Endothelial cell of umbilical vein (primary cell): ENCODE results near the gene PTPRK. TPM values are rescaled to one million over a fixed set of nuclear protein-coding genes. Genes with fewer than 3 reads are reported as not detected.

Experiments
- BruUV-seq: library from RNA; stranded (reverse); fragments of 400-500 nt; replicated peaks from 2 replicates; lab custom pipeline; 2021; lab: Mats Ljungman, UMichigan
- CTCF ChIA-PET: fragments of 300-600, 350-600 bp; sonication (Branson Sonifier 250); formaldehyde crosslinking; loops from one replicate; lab custom pipeline; 2021; ENCODE audit warnings: antibody characterized with exemption, inconsistent platforms; lab: Charles Lee
- POLR2A ChIA-PET: fragments of 300-600, 350-600 bp; sonication (Branson Sonifier 250); formaldehyde crosslinking; loops from one replicate; lab custom pipeline; 2021; ENCODE audit warnings: antibody characterized with exemption, inconsistent platforms; lab: Charles Lee
- DNase-seq: peaks from one replicate; pipeline ENCODE4 v3.0.0-alpha.2; 2011; ENCODE audit warnings: low read depth, low spot score
- FAIRE-seq: peaks from 2 replicates; lab custom pipeline; 2011; peaks lifted over from hg19 to GRCh38; lab: Jason Lieb, UNC
- H2AFZ ChIP-seq: 2 replicates; pipeline ENCODE4 v1.6.0; 2012; ENCODE audit warnings: low read depth, low read length, control low read depth, inconsistent platforms
- H3K27ac ChIP-seq: 2 replicates; pipeline ENCODE4 v1.5.1; 2011; ENCODE audit warnings: low read depth, mild to moderate bottlenecking, control low read depth, low read length, moderate library complexity; ENCODE audit not compliant: insufficient read depth
- H3K27me3 ChIP-seq, 2 experiments: 2 replicates each; pipeline versions ENCODE4 v1.6.0 to v1.6.1; 2011; ENCODE audit warnings: low read length in 2 of 2, mixed read lengths in 1 of 2; ENCODE audit not compliant: control insufficient read depth in 2 of 2, insufficient read depth in 2 of 2
- H3K36me3 ChIP-seq, 2 experiments: 2 replicates in 1 of 2; 3 replicates in 1 of 2; pipeline ENCODE4 v1.5.1; 2011; ENCODE audit warnings: low read length in 2 of 2, mild to moderate bottlenecking in 1 of 2, moderate library complexity in 1 of 2; ENCODE audit not compliant: control insufficient read depth in 2 of 2, insufficient read depth in 2 of 2; ENCODE audit errors: extremely low read depth in 1 of 2
- H3K4me1 ChIP-seq: 3 replicates; pipeline ENCODE4 v1.5.1; 2011; ENCODE audit warnings: mild to moderate bottlenecking, low read length; ENCODE audit not compliant: control insufficient read depth, insufficient read depth; ENCODE audit errors: extremely low read depth
- H3K4me2 ChIP-seq: 2 replicates; pipeline ENCODE4 v1.6.1; 2011; ENCODE audit warnings: low read length, control low read depth, mixed read lengths; ENCODE audit not compliant: insufficient read depth
- H3K4me3 ChIP-seq, 3 experiments: fragments of 200-600 bp in 1 of 3; sonication (generic), shearing (Covaris generic) in 1 of 3; replicated peaks in 1 of 3; 2 replicates each; pipeline ENCODE4 v1.5.1; 2011 to 2016; ENCODE audit warnings: control low read depth in 3 of 3, low read length in 3 of 3, mild to moderate bottlenecking in 2 of 3, inconsistent platforms in 1 of 3, low read depth in 1 of 3, moderate library complexity in 1 of 3; ENCODE audit not compliant: insufficient read depth in 1 of 3
- H3K79me2 ChIP-seq: 2 replicates; pipeline ENCODE4 v1.6.0; 2012; ENCODE audit warnings: low read length, inconsistent platforms; ENCODE audit not compliant: control insufficient read depth, insufficient read depth
- H3K9ac ChIP-seq: replicated peaks from 2 replicates; pipeline ENCODE3; 2011; ENCODE audit warnings: low read length, control low read depth; ENCODE audit not compliant: insufficient read depth; ENCODE audit errors: extremely low read depth
- H3K9me1 ChIP-seq: replicated peaks from 3 replicates; pipeline ENCODE4 v1.6.0; 2011; ENCODE audit warnings: mild to moderate bottlenecking, low read length; ENCODE audit not compliant: control insufficient read depth, insufficient read depth; ENCODE audit errors: extremely low read depth
- H3K9me3 ChIP-seq: replicated peaks from 2 replicates; pipeline ENCODE4 v1.5.1; 2012; ENCODE audit warnings: low read length, inconsistent platforms; ENCODE audit not compliant: control insufficient read depth, insufficient read depth
- H4K20me1 ChIP-seq: replicated peaks from 2 replicates; pipeline ENCODE3; 2011; ENCODE audit warnings: mild to moderate bottlenecking, low read length; ENCODE audit not compliant: control insufficient read depth, insufficient read depth; ENCODE audit errors: extremely low read depth
- EZH2 ChIP-seq: IDR thresholded peaks from 2 replicates; pipeline ENCODE4 v1.6.1; 2012; ENCODE audit warnings: borderline replicate concordance, low read depth, mild to moderate bottlenecking, moderate library complexity, low read length, inconsistent platforms; ENCODE audit not compliant: severe bottlenecking
- FOS ChIP-seq: IDR thresholded peaks from 2 replicates; pipeline ENCODE4 v1.6.1; 2011; ENCODE audit warnings: mild to moderate bottlenecking, low read length, moderate library complexity, borderline replicate concordance; ENCODE audit not compliant: insufficient read depth
- GATA2 ChIP-seq: IDR thresholded peaks from 2 replicates; pipeline ENCODE4 v1.7.0; 2011; ENCODE audit warnings: low read depth, mild to moderate bottlenecking, moderate library complexity, mixed read lengths, low read length; ENCODE audit not compliant: insufficient read length, insufficient read depth
- JUN ChIP-seq: IDR thresholded peaks from 2 replicates; pipeline ENCODE4 v1.6.1; 2011; ENCODE audit warnings: borderline replicate concordance, low read depth; ENCODE audit not compliant: insufficient read length, insufficient read depth
- MYC ChIP-seq: IDR thresholded peaks from one replicate; pipeline ENCODE4 v1.6.1; 2011; ENCODE audit warnings: mild to moderate bottlenecking, low read depth, low read length
- POLR2A ChIP-seq: IDR thresholded peaks from 2 replicates; pipeline ENCODE4 v1.6.1; 2012; ENCODE audit warnings: low read depth, mild to moderate bottlenecking, control low read depth, low read length
- POLR2AphosphoS5 ChIP-seq: IDR thresholded peaks from 2 replicates; pipeline ENCODE4 v1.6.1; 2012; ENCODE audit warnings: low read depth, mild to moderate bottlenecking, control low read depth, low read length, moderate library complexity; ENCODE audit not compliant: insufficient read depth
- dilution Hi-C: fragments of 300-500 bp; cut with MboI; formaldehyde crosslinking; loops from one replicate; pipeline ENCODE4 v1.15.0; 2019; ENCODE audit warnings: low sequenced_read_pairs; ENCODE audit not compliant: extremely low pct_ligation_motif_present
- intact Hi-C: fragments of 100-400 bp; cut with micrococcal nuclease; formaldehyde crosslinking; loops from one replicate; pipeline ENCODE4 v1.10.0; 2022
- polyA plus RNA-seq, 4 experiments: library from polyadenylated mRNA; depleted of rRNA in 3 of 4; stranded (reverse) in 3 of 4; unstranded in 1 of 4; fragments of >200 nt; gene quantifications; 2 replicates each; pipeline versions ENCODE4 v1.2.1 to v1.2.3, GENCODE V29; 2011 to 2012; ENCODE audit warnings: missing spikeins in 1 of 4
- total RNA-seq: library from RNA; stranded (reverse); gene quantifications from 2 replicates; pipeline ENCODE4 v1.2.3, GENCODE V29; 2021
- TF ChIP-seq, protein P1 (sequence below): IDR thresholded peaks from 2 replicates; pipeline ENCODE4 v1.6.1; 2011; ENCODE audit not compliant: insufficient read depth, insufficient read length
- TF ChIP-seq, protein P2 (sequence below), 2 donors: IDR thresholded peaks; 1 replicate in 1 of 2; 2 replicates in 1 of 2; pipeline ENCODE4 v1.5.1; 2011; ENCODE audit warnings: low read length in 2 of 2, mild to moderate bottlenecking in 2 of 2, moderate library complexity in 2 of 2, control low read depth in 1 of 2, inconsistent platforms in 1 of 2, low read depth in 1 of 2; ENCODE audit not compliant: insufficient read depth in 1 of 2; ENCODE audit errors: extremely low read depth in 1 of 2

Gene PTPRK
- total and polyA plus RNA-seq, 2 donors (not counting 3 experiments of a cell fraction or from before 2014, with no cell fraction given), result 15.2 to 74.0 TPM

DNA sequence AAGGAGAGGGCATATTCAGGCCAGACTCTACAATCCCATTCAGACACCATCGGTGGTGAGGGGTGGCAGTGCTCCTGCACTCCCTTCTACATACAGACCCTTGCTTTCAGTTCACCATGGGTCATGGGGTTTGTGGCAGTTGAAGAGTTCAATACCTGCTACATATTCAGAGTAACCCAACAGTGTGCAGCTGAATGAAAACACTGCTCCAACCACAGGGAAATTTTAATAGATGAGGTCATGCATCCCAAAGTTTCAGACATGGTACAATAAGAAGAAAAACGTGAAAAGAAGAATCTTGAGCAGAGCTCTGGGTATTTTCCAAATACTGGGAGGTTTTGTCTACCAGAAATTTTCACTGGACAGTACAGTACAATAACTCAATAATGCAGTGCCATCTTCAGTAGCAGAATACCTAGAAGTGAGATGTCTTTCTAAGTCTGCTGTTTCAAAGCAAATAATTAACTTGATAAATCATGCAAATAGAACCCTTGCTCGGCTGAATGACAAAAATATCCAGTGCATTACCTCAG, 162.1 kb downstream of the PTPRK start:
- H3K36me3 ChIP-seq, result no peaks in the 10 kb centered on the region
- no peaks in the 10 kb centered on the region for H3K9me1 ChIP-seq
- no peak overlapping the region for H2AFZ ChIP-seq
- ChIA-PET CTCF (interaction anchor here (1.2 kb wide), 1 partner anchor 12 kb away, joined by 3 read pairs; no protein-coding TSS in a partner anchor), POLR2A (no interaction called here)
- TF ChIP-seq FOS, result no peak
- no peak for TF ChIP-seq EZH2
- TF ChIP-seq, protein P1, sequence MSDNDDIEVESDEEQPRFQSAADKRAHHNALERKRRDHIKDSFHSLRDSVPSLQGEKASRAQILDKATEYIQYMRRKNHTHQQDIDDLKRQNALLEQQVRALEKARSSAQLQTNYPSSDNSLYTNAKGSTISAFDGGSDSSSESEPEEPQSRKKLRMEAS, result no peak
- TF ChIP-seq GATA2, result no peak
- TF ChIP-seq JUN, result no peak
- TF ChIP-seq, protein P2, sequence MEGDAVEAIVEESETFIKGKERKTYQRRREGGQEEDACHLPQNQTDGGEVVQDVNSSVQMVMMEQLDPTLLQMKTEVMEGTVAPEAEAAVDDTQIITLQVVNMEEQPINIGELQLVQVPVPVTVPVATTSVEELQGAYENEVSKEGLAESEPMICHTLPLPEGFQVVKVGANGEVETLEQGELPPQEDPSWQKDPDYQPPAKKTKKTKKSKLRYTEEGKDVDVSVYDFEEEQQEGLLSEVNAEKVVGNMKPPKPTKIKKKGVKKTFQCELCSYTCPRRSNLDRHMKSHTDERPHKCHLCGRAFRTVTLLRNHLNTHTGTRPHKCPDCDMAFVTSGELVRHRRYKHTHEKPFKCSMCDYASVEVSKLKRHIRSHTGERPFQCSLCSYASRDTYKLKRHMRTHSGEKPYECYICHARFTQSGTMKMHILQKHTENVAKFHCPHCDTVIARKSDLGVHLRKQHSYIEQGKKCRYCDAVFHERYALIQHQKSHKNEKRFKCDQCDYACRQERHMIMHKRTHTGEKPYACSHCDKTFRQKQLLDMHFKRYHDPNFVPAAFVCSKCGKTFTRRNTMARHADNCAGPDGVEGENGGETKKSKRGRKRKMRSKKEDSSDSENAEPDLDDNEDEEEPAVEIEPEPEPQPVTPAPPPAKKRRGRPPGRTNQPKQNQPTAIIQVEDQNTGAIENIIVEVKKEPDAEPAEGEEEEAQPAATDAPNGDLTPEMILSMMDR (IDR thresholded peaks at IDR 0.05; ENCODE audit: extremely low read depth in 1 of 2, insufficient read depth in 1 of 2, low read depth in 1 of 2, low read length in 2 of 2), result no peak
- TF ChIP-seq POLR2A, result no peak
- TF ChIP-seq MYC, result no peak
- no peak for TF ChIP-seq POLR2AphosphoS5
- no peak overlapping the region for H3K4me2 ChIP-seq
- H3K4me3 ChIP-seq, result no peak overlapping the region
- no peak overlapping the region for H3K9ac ChIP-seq
- no peak for DNase-seq
- peaks cover 23% of the 10 kb centered on the region for H3K79me2 ChIP-seq
- no peaks in the 10 kb centered on the region for H3K27me3 ChIP-seq
- dilution Hi-C loops, result no loop called here
- no peak overlapping the region for H3K27ac ChIP-seq
- no peak for FAIRE-seq
- peaks cover 4% of the 10 kb centered on the region for H3K4me1 ChIP-seq
- BruUV-seq, result no TSS peak
- no peaks in the 10 kb centered on the region for H4K20me1 ChIP-seq
- H3K9me3 ChIP-seq, result no peaks in the 10 kb centered on the region
- intact Hi-C loops, result no loop called here
